K562 treated with DMSO at 1 percent for 4 hours (cell line): ENCODE data around the gene FAM120AOS. TPM values are rescaled to one million over a fixed set of nuclear protein-coding genes. Genes with fewer than 3 reads are reported as not detected.

ENCODE experiments used
- total RNA-seq: library from RNA; unstranded; fragments of 300-600 nt; gene quantifications from 2 replicates; pipeline ENCODE4 v1.2.3, GENCODE V29; 2022; ENCODE audit not compliant: insufficient read depth

FAM120AOS gene
- 24.9 and 25.7 TPM in 2 replicates for total RNA-seq

GRCh38 chr9:93453047-93453914, at the start of gene FAM120AOS:
Gene FAM120AOS, minus strand, starts transcription at chr9:93453581. Its CDS starts 872 bp downstream, at chr9:93452709.

GRCh38 chr9:93450945-93451815, 2.2 kb downstream of the FAM120AOS start, which contains the start of gene FAM120A:
Gene FAM120A, plus strand, starts transcription at chr9:93451685. Its CDS starts 231 bp downstream, at chr9:93451916.

Other genes starting within 250 kb of the FAM120AOS start
- gene FAM120A, start 1.9 kb downstream of the FAM120AOS start, total RNA-seq, result 22.7 and 33.5 TPM in 2 replicates
- 11.6 and 12.1 TPM in 2 replicates for gene PHF2, start 123.0 kb upstream of the FAM120AOS start, total RNA-seq